Naive thymus-derived CD8-positive, alpha-beta T cell (primary cell): ENCODE results near the gene CNST. TPM values are rescaled to one million over a fixed set of nuclear protein-coding genes. Genes with fewer than 3 reads are reported as not detected.
"Not testable (repeated sequence)": the region's sequence is repeated elsewhere in the genome, so short reads cannot be mapped to it uniquely, and the experiment has no call there.

Experiments used
- ATAC-seq, 2 donors: fragments of 150-1000 bp; cut with Tn5 transposase in 1 of 2; sonication (Bioruptor Pico), chemical (Tn5 transposase) in 1 of 2; 1 replicate in 1 of 2; 2 replicates in 1 of 2; pipeline ENCODE4 v1.10.0; 2021; ENCODE audit warnings: mild to moderate bottlenecking in 2 of 2, moderate library complexity in 2 of 2
- POLR2A ChIA-PET: fragments of 350-600 bp; sonication (Branson Sonifier 250); formaldehyde crosslinking; loops from one replicate; lab custom pipeline; 2021; ENCODE audit warnings: antibody characterized with exemption; lab: Charles Lee
- DNase-seq, 10 donors: peaks; one replicate each; pipeline versions ENCODE4 v3.0.0 to v3.0.0-alpha.2; 2020 to 2022
- H3K27ac Mint-ChIP-seq, 10 donors: one replicate each; pipeline ENCODE4 v1.8.0; 2020 to 2022; ENCODE audit warnings: mild to moderate bottlenecking in 10 of 10, mixed read lengths in 10 of 10, moderate library complexity in 4 of 10, inconsistent platforms in 1 of 10
- H3K27me3 Mint-ChIP-seq, 5 donors: one replicate each; pipeline ENCODE4 v1.8.0; 2021 to 2022; ENCODE audit warnings: mixed read lengths in 5 of 5
- H3K36me3 Mint-ChIP-seq, 3 donors: one replicate each; pipeline ENCODE4 v1.8.0; 2020 to 2022; ENCODE audit warnings: mixed read lengths in 3 of 3, mild to moderate bottlenecking in 2 of 3, inconsistent platforms in 1 of 3
- H3K4me1 Mint-ChIP-seq, 4 donors: one replicate each; pipeline ENCODE4 v1.8.0; 2021 to 2022; ENCODE audit warnings: mixed read lengths in 4 of 4
- H3K4me3 Mint-ChIP-seq, 10 donors: one replicate each; pipeline ENCODE4 v1.8.0; 2020 to 2022; ENCODE audit warnings: mild to moderate bottlenecking in 10 of 10, mixed read lengths in 10 of 10, moderate library complexity in 6 of 10, inconsistent platforms in 1 of 10
- H3K9me3 Mint-ChIP-seq, 9 donors: one replicate each; pipeline ENCODE4 v1.8.0; 2020 to 2022; ENCODE audit warnings: mixed read lengths in 9 of 9, mild to moderate bottlenecking in 3 of 9, inconsistent platforms in 1 of 9, moderate library complexity in 1 of 9
- polyA plus RNA-seq, 3 donors: library from polyadenylated mRNA; unstranded; fragments of 300-500 nt; fragmentation: Illumina TruSeq; gene quantifications; one replicate each; pipeline ENCODE4 v1.2.3, GENCODE V29; 2021
- total RNA-seq, 8 experiments: library from RNA in 2 of 8; stranded (reverse) in 2 of 8; gene quantifications; one replicate each; pipeline ENCODE4 v1.2.3 and lab custom pipeline; 2021 to 2026

The CNST gene
- total and polyA plus RNA-seq, 5 experiments from 2014 or later, result 32.0 to 88.6 (median 48.3) TPM

DNA sequence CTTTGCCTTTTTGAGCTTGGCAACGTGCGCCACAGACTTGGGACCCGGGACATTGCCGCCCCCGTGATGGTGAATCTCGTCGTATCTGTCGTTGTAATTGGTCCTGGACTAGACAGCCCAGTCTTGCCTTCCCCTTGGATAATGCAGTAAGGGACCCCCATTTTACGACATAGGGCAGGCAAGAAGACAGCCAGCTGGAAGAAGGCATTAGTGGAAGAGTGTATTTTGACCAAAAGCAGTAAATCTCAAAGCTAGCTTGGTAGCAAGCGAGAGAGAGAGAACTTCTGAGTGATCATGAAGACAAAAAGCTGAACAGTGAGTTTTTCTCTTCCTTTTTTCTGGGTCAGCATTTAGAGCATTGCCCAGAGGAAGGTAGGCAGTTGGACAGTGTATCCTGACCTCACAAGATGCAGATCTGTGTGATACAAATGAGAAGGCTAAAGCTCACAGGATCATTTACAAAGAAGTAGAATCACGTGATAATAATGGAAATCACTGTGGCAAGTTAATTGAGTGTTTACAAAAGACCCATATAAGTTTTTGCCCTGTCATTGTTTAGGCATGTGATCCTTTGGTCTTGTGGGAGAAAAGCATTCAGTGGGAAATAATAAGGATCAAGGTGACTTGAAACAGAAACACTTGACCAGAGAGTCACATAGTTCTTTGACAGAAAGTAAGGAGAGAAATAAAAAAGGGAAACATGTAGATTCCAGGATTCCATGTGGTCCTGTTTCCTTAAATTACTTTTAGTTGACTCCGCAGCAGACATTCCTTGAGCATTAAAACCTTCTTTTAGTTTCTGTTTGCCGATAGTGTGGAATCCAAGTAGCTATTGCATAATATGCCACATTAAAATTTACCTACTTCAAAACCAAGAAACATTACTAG lies 66.3 kb downstream of the CNST start:
- ATAC-seq, result no peak
- H3K4me3 Mint-ChIP-seq, result no peak overlapping the region
- no peaks in the 10 kb centered on the region for H3K9me3 Mint-ChIP-seq
- DNase-seq, result no peak
- no peaks in the 10 kb centered on the region for H3K27me3 Mint-ChIP-seq
- POLR2A ChIA-PET, result no interaction called here
- peaks cover 0 to 64% (median 21%) of the 10 kb centered on the region in 3 donors for H3K36me3 Mint-ChIP-seq
- H3K27ac Mint-ChIP-seq, result peak overlapping the region in 4 of 10 donors; percentile 8 to 27 (median 15)
- peaks cover 1 to 9% (median 2%) of the 10 kb centered on the region in 4 donors for H3K4me1 Mint-ChIP-seq

DNA sequence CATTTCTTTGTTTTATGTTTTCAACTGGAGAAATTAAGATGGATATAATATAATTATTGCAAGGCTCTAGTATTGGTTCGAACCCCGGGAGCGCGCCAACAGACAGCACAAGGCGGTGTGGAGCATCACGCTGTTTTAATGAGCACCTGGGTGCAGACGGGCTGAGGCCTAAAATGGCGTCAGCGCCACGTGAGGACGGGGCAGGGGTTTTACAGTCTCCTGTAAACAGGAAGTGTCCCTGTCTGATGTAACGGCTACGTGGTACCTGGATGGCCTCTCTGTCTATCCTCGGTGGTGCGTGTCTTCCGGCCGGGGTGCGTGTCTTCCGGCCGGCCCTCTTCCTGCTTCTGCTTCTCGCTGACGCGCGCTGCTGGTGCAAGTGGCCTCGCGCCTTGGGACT lies 68.4 kb downstream of the CNST start:
- H3K9me3 Mint-ChIP-seq, DNase-seq, POLR2A ChIA-PET, ATAC-seq, H3K27me3 Mint-ChIP-seq, H3K4me3 Mint-ChIP-seq, H3K4me1 Mint-ChIP-seq: not testable (repeated sequence)
- H3K36me3 Mint-ChIP-seq, result peaks cover 0 to 51% (median 15%) of the 10 kb centered on the region in 3 donors
- peak overlapping the region in 1 of 10 donors; percentile 18 for H3K27ac Mint-ChIP-seq

DNA sequence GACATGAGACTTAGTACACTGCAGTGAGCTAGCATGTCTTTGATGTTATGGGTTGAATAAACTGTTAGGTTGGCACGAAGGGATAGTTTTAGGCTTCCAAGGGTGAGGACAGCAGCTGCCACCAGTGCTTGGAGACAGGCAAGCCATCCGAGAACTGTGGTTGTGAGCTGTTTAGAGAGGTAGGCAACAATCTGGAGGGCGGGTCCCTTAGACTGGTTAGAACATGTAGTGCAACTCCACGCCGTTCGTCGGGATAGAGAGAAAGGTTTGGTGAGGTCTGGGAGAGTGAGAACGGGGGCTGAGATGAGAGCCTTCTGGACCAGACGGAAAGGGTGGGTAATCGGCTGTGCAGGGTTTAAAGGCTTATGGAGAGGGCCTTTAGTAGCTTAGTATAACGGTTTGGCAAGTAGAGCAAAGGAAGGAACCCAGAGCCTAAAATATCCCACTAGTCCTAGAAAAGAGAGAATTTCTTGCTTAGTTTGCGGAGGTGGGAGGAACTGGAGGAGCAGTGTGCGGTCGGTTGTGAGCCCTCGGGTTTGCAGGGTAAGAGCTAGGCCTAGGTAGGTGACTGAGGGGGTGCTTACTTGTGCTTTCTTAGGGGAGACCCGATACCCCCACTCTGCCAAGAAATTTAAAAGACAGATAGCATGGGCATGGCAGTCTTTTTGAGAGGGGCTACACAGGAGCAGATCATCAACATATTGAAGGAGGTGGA lies 72.8 kb downstream of the CNST start:
- DNase-seq (no peak), ATAC-seq (no peak)
- Mint-ChIP-seq H3K27me3 (no peaks in the 10 kb centered on the region), H3K9me3 (peaks cover 0 to 10% (median 0%) of the 10 kb centered on the region in 9 donors), H3K36me3 (peaks cover 5 to 55% (median 30%) of the 10 kb centered on the region in 3 donors), H3K4me1 (peaks cover 0 to 7% (median 3%) of the 10 kb centered on the region in 4 donors), H3K4me3 (no peak overlapping the region), H3K27ac (peak overlapping the region in 1 of 10 donors; percentile 47)
- POLR2A ChIA-PET, result no interaction called here

DNA sequence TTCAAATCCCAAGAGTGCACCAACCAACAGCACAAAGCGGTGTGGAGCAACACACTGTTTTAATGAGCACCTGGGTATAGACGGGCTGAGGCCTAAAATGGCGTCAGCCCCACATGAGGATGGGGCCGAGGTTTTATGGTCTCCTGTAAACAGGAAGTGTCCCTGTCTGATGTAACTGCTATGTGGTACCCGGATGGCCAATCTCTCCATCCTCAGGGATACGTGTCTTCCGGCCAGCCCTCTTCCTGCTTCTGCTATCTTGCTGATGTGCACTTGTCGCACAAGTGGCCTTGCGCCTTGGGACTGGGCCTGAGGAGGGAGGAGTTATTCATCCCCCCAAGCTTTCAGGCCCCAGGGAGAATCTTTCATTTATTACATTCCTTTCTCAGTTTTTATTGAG lies 73.5 kb downstream of the CNST start:
- peak overlapping the region in 4 of 10 donors; percentile 47 to 88 (median 66) for H3K27ac Mint-ChIP-seq
- peaks cover 0 to 8% (median 3%) of the 10 kb centered on the region in 4 donors for H3K4me1 Mint-ChIP-seq
- peaks cover 5 to 54% (median 30%) of the 10 kb centered on the region in 3 donors for H3K36me3 Mint-ChIP-seq
- no peaks in the 10 kb centered on the region for H3K27me3 Mint-ChIP-seq
- POLR2A ChIA-PET, result no interaction called here
- peaks cover 0 to 10% (median 0%) of the 10 kb centered on the region in 9 donors for H3K9me3 Mint-ChIP-seq
- DNase-seq (no peak), ATAC-seq (no peak)
- peak overlapping the region in 1 of 10 donors; percentile 41 for H3K4me3 Mint-ChIP-seq

DNA sequence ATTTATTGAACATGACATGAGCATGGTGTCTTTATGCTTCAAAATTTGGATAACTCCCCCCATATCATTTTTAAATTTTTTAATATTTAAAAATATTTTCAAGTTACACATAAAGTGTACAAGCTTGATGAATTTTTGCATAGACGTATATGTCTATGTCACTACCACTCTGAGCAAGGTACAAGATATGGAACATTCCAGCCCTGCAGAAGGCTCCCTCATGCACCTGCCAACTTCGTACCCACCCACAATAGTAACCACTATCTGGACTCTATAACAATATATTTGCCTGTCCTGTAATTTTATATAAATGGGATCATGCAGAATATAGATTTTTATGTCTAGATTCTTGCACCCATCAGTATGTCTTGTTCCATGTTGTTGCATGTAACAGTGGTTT lies 74.5 kb downstream of the CNST start:
- H3K27me3 Mint-ChIP-seq, result no peaks in the 10 kb centered on the region
- H3K36me3 Mint-ChIP-seq, result peaks cover 5 to 53% (median 31%) of the 10 kb centered on the region in 3 donors
- POLR2A ChIA-PET, result no interaction called here

DNA sequence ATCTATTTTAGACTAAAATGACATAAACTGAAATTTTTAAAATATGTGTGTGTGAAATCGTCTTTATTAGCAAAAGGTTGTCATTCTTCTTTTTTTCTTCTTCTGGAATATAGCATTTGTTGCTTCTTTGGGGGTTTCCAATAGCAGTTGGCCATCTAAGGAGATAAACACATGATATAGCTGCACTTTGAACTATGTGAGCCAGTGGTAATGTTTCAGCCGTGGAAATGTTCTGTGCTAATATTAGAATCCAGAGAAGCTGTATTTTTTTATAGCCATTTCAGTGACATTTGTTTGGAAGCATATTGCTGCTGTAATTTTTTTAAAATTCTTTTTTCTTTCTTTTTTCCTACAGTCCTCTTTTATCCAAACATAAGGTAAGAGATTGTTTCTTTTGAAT lies 75.1 kb downstream of the CNST start:
- no peak for ATAC-seq
- no peak for DNase-seq
- no peak overlapping the region for H3K27ac Mint-ChIP-seq
- H3K36me3 Mint-ChIP-seq, result peaks cover 5 to 56% (median 29%) of the 10 kb centered on the region in 3 donors
- H3K4me3 Mint-ChIP-seq, result no peak overlapping the region
- peaks cover 0 to 8% (median 3%) of the 10 kb centered on the region in 4 donors for H3K4me1 Mint-ChIP-seq
- no peaks in the 10 kb centered on the region for H3K27me3 Mint-ChIP-seq
- POLR2A ChIA-PET, result interaction anchor here (0.7 kb wide), 1 partner anchor 108 kb away, joined by 3 read pairs; no protein-coding TSS in a partner anchor
- H3K9me3 Mint-ChIP-seq, result peaks cover 0 to 10% (median 0%) of the 10 kb centered on the region in 9 donors

More for the DNA sequence above, 74.5 kb downstream of the CNST start:
- Mint-ChIP-seq H3K9me3 (peaks cover 0 to 10% (median 0%) of the 10 kb centered on the region in 9 donors), H3K27ac (peak overlapping the region in 2 of 10 donors; percentile 20 to 74), H3K4me3 (no peak overlapping the region), H3K4me1 (peaks cover 0 to 8% (median 3%) of the 10 kb centered on the region in 4 donors)
- ATAC-seq, result no peak
- no peak for DNase-seq

DNA sequence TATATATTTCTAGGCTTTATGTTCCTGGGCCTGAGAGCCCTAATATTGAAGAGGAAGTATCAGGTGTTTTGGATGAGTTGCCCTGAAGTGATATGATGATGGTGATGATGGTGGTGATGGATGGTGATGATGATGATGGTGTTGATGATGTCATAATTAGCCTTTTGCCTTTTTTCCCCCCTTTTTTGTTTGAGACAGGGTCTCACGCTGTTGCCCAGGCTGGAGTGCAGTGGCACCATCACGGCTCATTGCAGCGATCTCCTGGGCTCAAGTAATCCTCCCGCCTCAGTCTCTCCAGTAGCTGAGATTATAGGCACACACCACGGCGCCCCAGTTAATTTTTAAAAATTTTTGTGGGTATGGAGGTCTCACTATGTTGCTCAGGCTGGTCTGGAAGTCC lies 76.5 kb downstream of the CNST start:
- Mint-ChIP-seq H3K36me3 (peaks cover 8 to 69% (median 34%) of the 10 kb centered on the region in 3 donors), H3K4me3 (no peak overlapping the region), H3K27me3 (no peaks in the 10 kb centered on the region), H3K4me1 (peaks cover 4 to 13% (median 5%) of the 10 kb centered on the region in 4 donors), H3K9me3 (peaks cover 0 to 10% (median 0%) of the 10 kb centered on the region in 9 donors), H3K27ac (peak overlapping the region in 4 of 10 donors; percentile 7 to 60 (median 20))
- DNase-seq, result no peak
- ATAC-seq, result no peak
- POLR2A ChIA-PET, result no interaction called here

DNA sequence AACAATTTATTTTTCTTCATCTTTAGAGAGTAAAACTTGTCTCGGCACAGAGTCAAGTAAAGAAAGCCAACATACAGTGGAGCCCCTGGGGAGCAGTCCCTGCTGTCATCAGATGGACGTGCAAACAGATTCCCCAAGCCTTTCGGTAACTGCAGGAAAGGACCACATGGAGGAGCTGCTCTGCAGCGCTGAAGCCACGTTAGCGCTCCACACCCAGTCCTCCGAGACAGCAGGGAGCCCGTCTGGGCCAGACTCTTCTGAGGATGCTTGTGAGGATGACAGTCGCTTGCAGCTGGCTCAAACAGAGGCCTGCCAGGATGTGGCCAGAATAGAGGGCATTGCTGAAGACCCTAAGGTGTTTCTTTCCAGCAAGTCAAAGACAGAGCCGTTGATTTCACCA lies 80.9 kb downstream of the CNST start:
- no peaks in the 10 kb centered on the region for H3K27me3 Mint-ChIP-seq
- no peak for ATAC-seq
- H3K27ac Mint-ChIP-seq, result peak overlapping the region in 2 of 10 donors; percentile 2 to 43
- H3K9me3 Mint-ChIP-seq, result peaks cover 0 to 10% (median 0%) of the 10 kb centered on the region in 9 donors
- peaks cover 15 to 84% (median 29%) of the 10 kb centered on the region in 3 donors for H3K36me3 Mint-ChIP-seq
- peaks cover 14 to 21% (median 16%) of the 10 kb centered on the region in 4 donors for H3K4me1 Mint-ChIP-seq
- POLR2A ChIA-PET, result no interaction called here
- DNase-seq, result no peak
- no peak overlapping the region for H3K4me3 Mint-ChIP-seq

DNA sequence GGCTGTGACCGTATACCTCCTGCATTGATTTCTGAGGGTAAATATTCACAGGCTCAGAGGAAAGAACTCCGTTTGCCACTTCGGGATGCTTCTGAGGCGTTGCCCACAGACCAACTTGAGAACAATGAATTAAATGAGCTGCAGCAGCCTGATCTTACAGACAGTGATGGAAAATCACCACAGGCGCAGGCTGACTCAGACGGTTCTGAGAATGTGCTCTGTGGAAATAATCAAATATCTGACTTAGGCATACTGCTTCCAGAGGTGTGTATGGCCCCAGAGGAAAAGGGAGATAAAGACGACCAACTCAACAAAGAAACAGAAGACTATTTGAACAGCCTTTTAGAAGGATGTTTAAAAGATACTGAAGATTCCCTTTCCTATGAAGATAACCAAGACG lies 81.3 kb downstream of the CNST start:
- H3K36me3 Mint-ChIP-seq, result peaks cover 14 to 86% (median 29%) of the 10 kb centered on the region in 3 donors
- peak overlapping the region in 4 of 10 donors; percentile 2 to 55 (median 10) for H3K27ac Mint-ChIP-seq
- peak overlapping the region in 1 of 10 donors; percentile 24 for H3K4me3 Mint-ChIP-seq
- ATAC-seq, result no peak
- H3K9me3 Mint-ChIP-seq, result peaks cover 0 to 6% (median 0%) of the 10 kb centered on the region in 9 donors
- no peaks in the 10 kb centered on the region for H3K27me3 Mint-ChIP-seq
- peaks cover 15 to 21% (median 16%) of the 10 kb centered on the region in 4 donors for H3K4me1 Mint-ChIP-seq
- no peak for DNase-seq
- POLR2A ChIA-PET, result no interaction called here

DNA sequence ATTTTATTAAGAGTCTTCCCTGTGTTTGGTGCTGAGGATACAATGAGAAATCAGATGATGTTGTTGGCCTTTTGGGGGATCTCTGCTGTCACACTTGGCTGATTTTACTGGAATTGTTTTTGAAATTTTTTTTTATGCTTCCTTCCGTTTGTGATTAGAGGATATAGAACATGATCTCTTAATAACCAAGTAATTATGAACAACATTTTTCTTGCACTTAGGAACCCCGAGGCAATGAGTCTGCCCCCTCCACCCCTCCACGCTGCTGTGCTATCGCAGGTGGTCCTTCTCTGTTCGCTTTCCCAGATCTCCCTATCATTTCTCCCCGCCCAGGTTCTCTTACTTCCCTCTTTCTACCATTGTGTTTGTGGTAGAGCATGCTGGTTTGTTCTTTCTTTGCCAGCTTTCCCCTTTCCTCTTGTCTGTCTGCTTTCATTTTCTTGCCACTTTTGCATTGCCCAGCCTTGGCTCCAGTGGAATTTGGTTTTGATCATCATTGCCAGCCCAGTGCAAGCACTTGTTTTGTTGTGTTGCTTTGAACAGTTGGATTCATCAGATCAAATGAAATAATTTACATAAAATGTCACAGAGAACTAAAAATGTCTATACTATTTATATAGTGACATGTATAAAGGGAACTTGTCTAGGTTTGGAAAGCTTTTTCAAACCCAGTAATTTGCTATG lies 84.9 kb downstream of the CNST start:
- Mint-ChIP-seq H3K4me1 (peaks cover 18 to 37% (median 23%) of the 10 kb centered on the region in 4 donors), H3K36me3 (peaks cover 10 to 80% (median 20%) of the 10 kb centered on the region in 3 donors), H3K27me3 (no peaks in the 10 kb centered on the region), H3K4me3 (no peak overlapping the region), H3K27ac (peak overlapping the region in 9 of 10 donors; percentile 7 to 90 (median 44)), H3K9me3 (no peaks in the 10 kb centered on the region)
- POLR2A ChIA-PET, result no interaction called here
- DNase-seq, result no peak
- ATAC-seq, result no peak

DNA sequence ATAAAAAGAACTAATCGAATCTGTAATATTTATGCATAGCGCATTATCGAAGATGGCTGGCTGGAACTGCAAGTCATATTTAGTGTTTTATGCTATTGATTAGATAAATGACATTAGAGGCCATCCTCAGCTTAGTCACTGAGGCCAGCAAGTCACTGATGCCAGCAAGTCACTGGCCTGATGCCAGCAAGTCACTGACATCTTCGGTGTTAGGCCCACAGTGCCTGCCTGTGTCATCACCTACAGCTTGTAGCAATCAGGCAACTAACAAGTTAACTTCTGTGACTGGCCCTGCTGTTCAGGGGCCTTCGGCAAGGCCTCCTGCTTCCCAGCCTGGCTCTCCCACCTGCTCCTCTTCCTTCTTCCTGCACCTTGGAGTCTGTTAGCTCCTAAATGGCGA lies 92.3 kb downstream of the CNST start:
- Mint-ChIP-seq H3K4me1 (peaks cover 10 to 16% (median 14%) of the 10 kb centered on the region in 4 donors), H3K36me3 (peaks cover 4 to 82% (median 19%) of the 10 kb centered on the region in 3 donors), H3K9me3 (no peaks in the 10 kb centered on the region), H3K4me3 (no peak overlapping the region), H3K27me3 (no peaks in the 10 kb centered on the region), H3K27ac (peak overlapping the region in 5 of 10 donors; percentile 19 to 44 (median 31))
- no peak for ATAC-seq
- POLR2A ChIA-PET, result no interaction called here
- DNase-seq, result no peak

DNA sequence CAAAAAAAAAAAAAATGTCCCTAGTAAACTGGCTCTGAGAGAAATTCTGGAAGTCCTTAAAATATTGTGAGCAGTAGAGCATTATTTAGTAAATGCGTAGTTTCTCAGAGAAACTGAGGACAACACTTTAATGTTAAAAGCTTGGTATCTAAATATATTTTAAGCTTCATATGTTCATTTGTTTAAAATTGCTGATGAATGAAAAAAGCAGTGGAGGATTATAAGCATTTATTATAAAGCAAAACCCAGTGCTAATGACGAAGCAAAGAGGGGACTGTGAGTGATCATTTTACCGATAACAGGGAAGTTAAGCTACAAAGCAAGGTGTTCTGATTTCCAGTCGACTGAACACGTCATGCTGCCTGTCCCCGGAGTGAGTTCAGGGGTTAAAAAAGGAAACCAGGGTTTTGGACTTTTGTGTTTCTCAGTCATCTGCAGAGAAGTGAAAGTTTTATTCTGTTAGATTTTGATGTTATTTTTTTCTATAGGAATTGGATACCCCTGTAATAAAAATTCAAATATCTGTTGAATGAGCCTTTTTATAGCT lies 93.4 kb downstream of the CNST start:
- DNase-seq (no peak), ATAC-seq (no peak)
- Mint-ChIP-seq H3K4me3 (no peak overlapping the region), H3K27me3 (no peaks in the 10 kb centered on the region), H3K4me1 (peaks cover 5 to 10% (median 7%) of the 10 kb centered on the region in 4 donors), H3K9me3 (no peaks in the 10 kb centered on the region), H3K27ac (peak overlapping the region in 1 of 10 donors; percentile 69), H3K36me3 (peaks cover 4 to 77% (median 13%) of the 10 kb centered on the region in 3 donors)
- POLR2A ChIA-PET, result interaction anchor here (0.9 kb wide), 1 partner anchor 11 kb away, joined by 3 read pairs; no protein-coding TSS in a partner anchor
